ENCODE data around the gene SYNGR2. TPM values are rescaled to one million over a fixed set of nuclear protein-coding genes. Genes with fewer than 3 reads are reported as not detected.

Gene SYNGR2
- total and polyA plus RNA-seq, 2 of the 8 experiments (the other 6 are each of a cell fraction or from before 2014, with no cell fraction given) = 50.0 to 139 TPM

GRCh38 chr17:78140169-78141051, 28.0 kb upstream of the SYNGR2 start (continued):
- TF ChIP-seq CHD7 (IDR thresholded peaks at IDR 0.05; ENCODE audit: insufficient replicate concordance, low read length) (no peak), POLR2A (IDR thresholded peaks at IDR 0.05; ENCODE audit: control extremely low read depth in 1 of 2, low read depth in 2 of 2, low read length in 2 of 2) (peak in 1 of 2 experiments; percentile 60; a peak in 2 of 3 replicates), NRF1 (IDR thresholded peaks at IDR 0.05; ENCODE audit: low read depth, low read length) (no peak), GABPA (IDR thresholded peaks at IDR 0.05; ENCODE audit: borderline replicate concordance, insufficient read depth, low read length) (0 out of 2 replicates have a peak, but pooled peaks have one; percentile 71), ZNF274 (IDR thresholded peaks at IDR 0.05; ENCODE audit: borderline replicate concordance, extremely low read depth, low read length) (no peak), BRCA1 (IDR thresholded peaks at IDR 0.05; ENCODE audit: low read depth, low read length) (no peak), TAF7 (optimal IDR thresholded peaks at IDR 0.05; ENCODE audit: borderline replicate concordance, low read depth, low read length) (no peak), JUND (IDR thresholded peaks at IDR 0.05; ENCODE audit: low read length) (no peak), CREB1 (IDR thresholded peaks at IDR 0.05) (peak; percentile 76)
- TF ChIP-seq, protein P1, sequence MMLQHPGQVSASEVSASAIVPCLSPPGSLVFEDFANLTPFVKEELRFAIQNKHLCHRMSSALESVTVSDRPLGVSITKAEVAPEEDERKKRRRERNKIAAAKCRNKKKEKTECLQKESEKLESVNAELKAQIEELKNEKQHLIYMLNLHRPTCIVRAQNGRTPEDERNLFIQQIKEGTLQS (IDR thresholded peaks at IDR 0.05; ENCODE audit: insufficient read depth, low read depth, low read length) = no peak

Measured in H1 (cell line).